ENCODE measurements around the gene CHST2.

CHST2 gene

GRCh38 chr3:143090976-143091837 is 28.4 kb upstream of the CHST2 start:
- Histone ChIP-seq H3K27me3 (ENCODE audit: control insufficient read depth, low read length) (no peaks in the 10 kb centered on the region), H3K4me1 (ENCODE audit: control insufficient read depth, low read length) (no peaks in the 10 kb centered on the region), H4K20me1 (ENCODE audit: control insufficient read depth, insufficient read depth, low read depth, low read length) (no peaks in the 10 kb centered on the region), H3F3A (ENCODE audit: control insufficient read depth, insufficient read depth) (no peaks in the 10 kb centered on the region), H3K9me3 (ENCODE audit: control insufficient read depth, insufficient read depth, low read length) (peaks cover 8% of the 10 kb centered on the region; the same call in 1 of the 2 replicates), H3K9me2 (replicated peaks; ENCODE audit: control insufficient read depth, low read length) (no peaks in the 10 kb centered on the region), H3K4me2 (ENCODE audit: low read length) (no peak overlapping the region), H3K27ac (ENCODE audit: low read depth, low read length) (no peak overlapping the region), H3K79me2 (ENCODE audit: control insufficient read depth, low read length) (no peaks in the 10 kb centered on the region), H3K4me3 (ENCODE audit: low read length) (no peak overlapping the region), H3K36me3 (ENCODE audit: control insufficient read depth, low read length) (no peaks in the 10 kb centered on the region)
- TF ChIP-seq CTCF (IDR thresholded peaks at IDR 0.05; ENCODE audit: low read depth, low read length, poor library complexity, severe bottlenecking) = no peak
- no peak for TF ChIP-seq EZH2phosphoT487 (IDR thresholded peaks at IDR 0.05; ENCODE audit: borderline replicate concordance, low read length)

- Histone ChIP-seq H3K9me3 (ENCODE audit: control insufficient read depth, insufficient read depth, low read length) (peaks cover 12% of the 10 kb centered on the region; the same call in 1 of the 2 replicates), H3K4me3 (ENCODE audit: low read length) (no peak overlapping the region), H3K4me1 (ENCODE audit: control insufficient read depth, low read length) (no peaks in the 10 kb centered on the region), H4K20me1 (ENCODE audit: control insufficient read depth, insufficient read depth, low read depth, low read length) (no peaks in the 10 kb centered on the region), H3K27ac (ENCODE audit: low read depth, low read length) (no peak overlapping the region), H3K36me3 (ENCODE audit: control insufficient read depth, low read length) (no peaks in the 10 kb centered on the region), H3K79me2 (ENCODE audit: control insufficient read depth, low read length) (no peaks in the 10 kb centered on the region), H3K4me2 (ENCODE audit: low read length) (no peak overlapping the region), H3K27me3 (ENCODE audit: control insufficient read depth, low read length) (no peaks in the 10 kb centered on the region), H3K9me2 (replicated peaks; ENCODE audit: control insufficient read depth, low read length) (no peaks in the 10 kb centered on the region), H3F3A (ENCODE audit: control insufficient read depth, insufficient read depth) (no peaks in the 10 kb centered on the region)
- TF ChIP-seq EZH2phosphoT487 (IDR thresholded peaks at IDR 0.05; ENCODE audit: borderline replicate concordance, low read length) (no peak), CTCF (IDR thresholded peaks at IDR 0.05; ENCODE audit: low read depth, low read length, poor library complexity, severe bottlenecking) (no peak)
Measured at GRCh38 chr3:143092191-143092590, 27.4 kb upstream of the CHST2 start.

GRCh38 chr3:143095813-143096212 is 23.8 kb upstream of the CHST2 start:
- Histone ChIP-seq H3K4me1 (ENCODE audit: control insufficient read depth, low read length) (no peaks in the 10 kb centered on the region), H3K27ac (ENCODE audit: low read depth, low read length) (no peak overlapping the region), H4K20me1 (ENCODE audit: control insufficient read depth, insufficient read depth, low read depth, low read length) (no peaks in the 10 kb centered on the region), H3K27me3 (ENCODE audit: control insufficient read depth, low read length) (no peaks in the 10 kb centered on the region; the same call in 1 of the 2 replicates), H3K79me2 (ENCODE audit: control insufficient read depth, low read length) (no peaks in the 10 kb centered on the region), H3K9me3 (ENCODE audit: control insufficient read depth, insufficient read depth, low read length) (peaks cover 12% of the 10 kb centered on the region; the same call in 1 of the 2 replicates), H3K4me2 (ENCODE audit: low read length) (no peak overlapping the region), H3K4me3 (ENCODE audit: low read length) (no peak overlapping the region), H3F3A (ENCODE audit: control insufficient read depth, insufficient read depth) (no peaks in the 10 kb centered on the region), H3K9me2 (replicated peaks; ENCODE audit: control insufficient read depth, low read length) (no peaks in the 10 kb centered on the region), H3K36me3 (ENCODE audit: control insufficient read depth, low read length) (no peaks in the 10 kb centered on the region)
- TF ChIP-seq EZH2phosphoT487 (IDR thresholded peaks at IDR 0.05; ENCODE audit: borderline replicate concordance, low read length) = no peak
